Middle frontal gyrus (tissue), 1 donor: ENCODE measurements around the gene WNK2.
"Not testable (repeated sequence)": the region's sequence is repeated elsewhere in the genome, so short reads cannot be mapped to it uniquely, and the experiment has no call there.

ENCODE experiments used
- DNase-seq: peaks from one replicate; pipeline ENCODE4 v3.0.0-alpha.2; 2015; ENCODE audit warnings: low spot score; ENCODE audit errors: extremely low spot score

Gene WNK2

GRCh38 chr9:93183663-93184431 is at the start of gene WNK2:
TSS of gene WNK2 (plus strand) at chr9:93184139. CDS start at chr9:93184930, 791 bp downstream.
- DNase-seq: no peak

GRCh38 chr9:93134740-93135444 is 49.0 kb upstream of the WNK2 start:
- DNase-seq: no peak

GRCh38 chr9:93136011-93136440 is 47.9 kb upstream of the WNK2 start:
- peak; percentile 43 for DNase-seq

GRCh38 chr9:93137362-93137761 is 46.6 kb upstream of the WNK2 start:
- no peak for DNase-seq

GRCh38 chr9:93138171-93138764 is 45.7 kb upstream of the WNK2 start:
- no peak for DNase-seq

GRCh38 chr9:93139365-93140182 is 44.4 kb upstream of the WNK2 start:
- DNase-seq: no peak

GRCh38 chr9:93141771-93142483 is 42.0 kb upstream of the WNK2 start:
- no peak for DNase-seq

- DNase-seq: peak; percentile 84
These were observed 40.0 kb upstream of the WNK2 start for GRCh38 chr9:93143830-93144530.

- DNase-seq: not testable (repeated sequence)
These were observed 37.2 kb upstream of the WNK2 start for GRCh38 chr9:93146696-93147095.

GRCh38 chr9:93147632-93148031 is 36.3 kb upstream of the WNK2 start:
- DNase-seq: no peak

- DNase-seq: no peak
These were observed 35.2 kb upstream of the WNK2 start for GRCh38 chr9:93148721-93149120.

- DNase-seq: no peak
These were observed 34.6 kb upstream of the WNK2 start for GRCh38 chr9:93149361-93149760.

- no peak for DNase-seq
These were observed 32.7 kb upstream of the WNK2 start for GRCh38 chr9:93151097-93151784.

- no peak for DNase-seq
These were observed 29.5 kb upstream of the WNK2 start for GRCh38 chr9:93154293-93154903.

- peak; percentile 66 for DNase-seq
These were observed 28.0 kb upstream of the WNK2 start for GRCh38 chr9:93155716-93156474.

GRCh38 chr9:93156475-93157008 is 27.4 kb upstream of the WNK2 start:
- DNase-seq: no peak

- DNase-seq: peak; percentile 50
These were observed 24.1 kb upstream of the WNK2 start for GRCh38 chr9:93159601-93160471.
